ENCODE results near the gene CSF1. TPM values are rescaled to one million over a fixed set of nuclear protein-coding genes. Genes with fewer than 3 reads are reported as not detected.
"Not testable (repeated sequence)": the region's sequence is repeated elsewhere in the genome, so short reads cannot be mapped to it uniquely, and the experiment has no call there.

The CSF1 gene
- total RNA-seq, 2 donors from 2014 or later, result 18.4 to 31.5 TPM

DNA sequence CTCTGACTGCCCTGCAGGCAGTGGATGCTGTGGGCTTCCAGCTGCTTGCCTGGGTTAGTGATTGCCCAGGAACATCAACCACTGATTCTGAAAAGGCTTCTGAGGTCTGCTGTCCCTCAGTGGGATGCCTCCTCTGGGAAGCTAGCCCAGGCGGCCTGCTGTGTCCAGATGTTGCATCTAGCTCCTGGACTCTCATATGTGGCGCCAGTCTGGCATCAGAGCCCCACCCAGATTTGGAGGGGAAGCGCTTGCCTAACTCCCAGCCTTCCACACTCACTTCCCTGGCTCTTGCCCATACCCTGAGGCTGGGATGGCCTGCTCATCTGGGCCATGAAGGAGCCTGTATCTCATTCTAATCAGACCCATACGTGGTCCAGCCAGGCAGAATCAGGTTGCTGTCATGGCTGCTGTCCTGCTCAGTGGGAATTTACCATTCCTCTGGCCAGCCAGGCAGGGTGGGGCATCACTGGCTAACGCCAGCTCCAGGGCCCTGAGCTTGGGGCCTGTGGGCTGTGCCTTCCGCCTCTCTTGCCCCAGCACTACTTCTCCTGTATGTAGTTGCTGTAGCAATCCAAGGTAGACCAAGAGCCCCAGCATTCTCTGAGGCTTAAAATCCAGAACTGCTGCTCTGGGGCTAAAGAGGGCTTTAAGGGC is 4.1 kb downstream of the CSF1 start:
- Histone ChIP-seq H3K9me3 (no peaks in the 10 kb centered on the region), H3K36me3 (peaks cover 7 to 8% of the 10 kb centered on the region in 2 donors), H3K4me1 (replicated peaks) (no peaks in the 10 kb centered on the region), H3K27me3 (replicated peaks; ENCODE audit: insufficient read depth) (no peaks in the 10 kb centered on the region), H3K27ac (no peak overlapping the region), H3K4me3 (no peak overlapping the region)
- 98% methylated on average over 5 of the region's 6 CpGs for WGBS
- TF ChIP-seq POLR2AphosphoS5 (IDR thresholded peaks at IDR 0.05), result no peak
- TF ChIP-seq POLR2A (IDR thresholded peaks at IDR 0.05), result no peak
- no peak for TF ChIP-seq CTCF (IDR thresholded peaks at IDR 0.05)
- intact Hi-C loops (cut with DNase I), result loop anchor here (5.0 kb wide), 3 partner anchors 37 to 117 kb away; partner anchors contain the start of gene AHCYL1
- DNase-seq (ENCODE audit: low spot score), result no peak

- Histone ChIP-seq H3K27ac (no peak overlapping the region), H3K9me3 (no peaks in the 10 kb centered on the region), H3K4me3 (no peak overlapping the region), H3K36me3 (peaks cover 7 to 8% of the 10 kb centered on the region in 2 donors), H3K4me1 (replicated peaks) (no peaks in the 10 kb centered on the region), H3K27me3 (replicated peaks; ENCODE audit: insufficient read depth) (no peaks in the 10 kb centered on the region)
- 96% methylated on average over 9 of the region's 9 CpGs for WGBS
- intact Hi-C loops (cut with DNase I), result no loop called here
- DNase-seq (ENCODE audit: low spot score), result no peak
- TF ChIP-seq POLR2AphosphoS5 (IDR thresholded peaks at IDR 0.05), result no peak
- TF ChIP-seq POLR2A (IDR thresholded peaks at IDR 0.05), result no peak
- no peak for TF ChIP-seq CTCF (IDR thresholded peaks at IDR 0.05)
These were observed 6.6 kb downstream of the CSF1 start for GRCh38 chr1:109917051-109917767.

GRCh38 chr1:109917768-109918606 is 7.3 kb downstream of the CSF1 start:
- Histone ChIP-seq H3K4me3 (no peak overlapping the region), H3K36me3 (peaks cover 7 to 8% of the 10 kb centered on the region in 2 donors), H3K4me1 (replicated peaks) (no peaks in the 10 kb centered on the region), H3K9me3 (no peaks in the 10 kb centered on the region), H3K27ac (no peak overlapping the region), H3K27me3 (replicated peaks; ENCODE audit: insufficient read depth) (no peaks in the 10 kb centered on the region)
- no peak for DNase-seq (ENCODE audit: low spot score)
- intact Hi-C loops (cut with DNase I), result no loop called here
- WGBS, result 76% methylated on average over 6 of the region's 6 CpGs
- TF ChIP-seq POLR2A (IDR thresholded peaks at IDR 0.05), result no peak
- no peak for TF ChIP-seq CTCF (IDR thresholded peaks at IDR 0.05)
- TF ChIP-seq POLR2AphosphoS5 (IDR thresholded peaks at IDR 0.05), result no peak

DNA sequence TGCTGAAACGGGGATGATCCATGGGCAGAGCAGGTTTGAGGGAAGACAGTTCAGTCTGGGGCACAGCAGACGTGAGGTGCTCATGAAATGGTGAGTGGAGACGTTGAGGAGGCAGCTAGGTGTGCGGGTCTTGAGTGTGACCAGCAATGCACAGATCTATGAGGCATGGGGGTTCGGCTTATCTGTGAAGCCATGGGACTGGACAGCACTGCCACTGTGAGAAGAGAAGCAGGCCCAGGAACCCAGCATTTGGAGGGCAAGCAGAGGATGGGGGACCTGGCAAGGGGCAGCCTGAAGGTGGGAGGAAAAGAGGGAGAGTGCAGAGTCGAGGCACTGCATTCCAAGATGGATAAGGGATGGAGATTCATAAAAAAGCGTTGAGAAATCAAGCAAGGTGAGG is 8.0 kb downstream of the CSF1 start:
- Histone ChIP-seq H3K9me3 (no peaks in the 10 kb centered on the region), H3K27me3 (replicated peaks; ENCODE audit: insufficient read depth) (no peaks in the 10 kb centered on the region), H3K4me3 (no peak overlapping the region), H3K27ac (no peak overlapping the region), H3K36me3 (peaks cover 7 to 8% of the 10 kb centered on the region in 2 donors), H3K4me1 (replicated peaks) (no peaks in the 10 kb centered on the region)
- intact Hi-C loops (cut with DNase I), result no loop called here
- WGBS, result 97% methylated on average over 7 of the region's 7 CpGs
- no peak for DNase-seq (ENCODE audit: low spot score)
- no peak for TF ChIP-seq POLR2AphosphoS5 (IDR thresholded peaks at IDR 0.05)

- Histone ChIP-seq H3K36me3 (peaks cover 7 to 8% of the 10 kb centered on the region in 2 donors), H3K27me3 (replicated peaks; ENCODE audit: insufficient read depth) (no peaks in the 10 kb centered on the region), H3K27ac (no peak overlapping the region), H3K4me3 (no peak overlapping the region), H3K9me3 (no peaks in the 10 kb centered on the region), H3K4me1 (replicated peaks) (no peaks in the 10 kb centered on the region)
- intact Hi-C loops (cut with DNase I), result no loop called here
- DNase-seq (ENCODE audit: low spot score), result no peak
- TF ChIP-seq CTCF (IDR thresholded peaks at IDR 0.05) (no peak), POLR2AphosphoS5 (IDR thresholded peaks at IDR 0.05) (no peak), POLR2A (IDR thresholded peaks at IDR 0.05) (no peak)
- WGBS, result 94% methylated on average over 6 of the region's 6 CpGs
These were observed 8.7 kb downstream of the CSF1 start for GRCh38 chr1:109919303-109919702.

- intact Hi-C loops (cut with DNase I); DNase-seq (ENCODE audit: low spot score); H3K27ac ChIP-seq; H3K4me1 ChIP-seq (replicated peaks); H3K4me3 ChIP-seq; H3K27me3 ChIP-seq (replicated peaks; ENCODE audit: insufficient read depth); H3K9me3 ChIP-seq: not testable (repeated sequence)
- peaks cover 7 to 12% of the 10 kb centered on the region in 2 donors for H3K36me3 ChIP-seq
- 94% methylated on average over 10 of the region's 10 CpGs for WGBS
These were observed 9.7 kb downstream of the CSF1 start for GRCh38 chr1:109920391-109920790.

Measured in prostate gland (tissue), 2 donors.